CD4-positive, alpha-beta T cell (primary cell): ENCODE results near the gene STXBP3. TPM values are rescaled to one million over a fixed set of nuclear protein-coding genes. Genes with fewer than 3 reads are reported as not detected.

ENCODE experiments used
- ATAC-seq: fragments of 200-7000 bp; cut with Tn5 transposase; one replicate; pipeline ENCODE4 v1.10.0; 2022; ENCODE audit warnings: mild to moderate bottlenecking; ENCODE audit not compliant: poor library complexity
- CTCF ChIA-PET: fragments of 350-600 bp; sonication (Branson Sonifier 250); formaldehyde crosslinking; loops from one replicate; lab custom pipeline; 2021; ENCODE audit warnings: antibody characterized with exemption, inconsistent platforms; lab: Charles Lee
- POLR2A ChIA-PET: fragments of 350-600 bp; sonication (Branson Sonifier 250); formaldehyde crosslinking; loops from one replicate; lab custom pipeline; 2021; ENCODE audit warnings: antibody characterized with exemption, inconsistent platforms; lab: Charles Lee
- DNase-seq, 14 experiments: peaks; one replicate each; pipeline ENCODE4 v3.0.0-alpha.2; 2013 to 2020; ENCODE audit warnings: mixed read lengths in 2 of 14
- H3K27ac ChIP-seq, 2 donors: one replicate each; pipeline versions ENCODE4 v1.5.1 to v1.7.0; 2013; ENCODE audit warnings: low read length in 2 of 2, low read depth in 1 of 2, mild to moderate bottlenecking in 1 of 2
- H3K27me3 ChIP-seq, 2 experiments: 1 replicate in 1 of 2; 2 replicates in 1 of 2; pipeline versions ENCODE4 v1.6.1 to v1.7.0; 2013; ENCODE audit warnings: low read length in 2 of 2, control low read depth in 1 of 2, mild to moderate bottlenecking in 1 of 2, moderate library complexity in 1 of 2; ENCODE audit not compliant: insufficient read depth in 2 of 2, control insufficient read depth in 1 of 2
- H3K36me3 ChIP-seq: one replicate; pipeline ENCODE4 v1.6.1; 2013; ENCODE audit warnings: low read length, control low read depth; ENCODE audit not compliant: insufficient read depth
- H3K4me1 ChIP-seq: one replicate; pipeline ENCODE4 v1.6.1; 2013; ENCODE audit warnings: low read length, control low read depth; ENCODE audit not compliant: insufficient read depth
- H3K4me3 ChIP-seq: one replicate; pipeline ENCODE4 v1.5.1; 2013; ENCODE audit warnings: mild to moderate bottlenecking, low read length, moderate library complexity
- H3K9me3 ChIP-seq, 2 experiments: 1 replicate in 1 of 2; 2 replicates in 1 of 2; pipeline versions ENCODE4 v1.6.1 to v1.7.0; 2013; ENCODE audit warnings: low read length in 2 of 2, mild to moderate bottlenecking in 2 of 2, control low read depth in 1 of 2, moderate library complexity in 1 of 2; ENCODE audit not compliant: control insufficient read depth in 1 of 2, insufficient read depth in 1 of 2
- H3K27ac Mint-ChIP-seq: one replicate; pipeline ENCODE4 v1.8.0; 2020; ENCODE audit warnings: mixed read lengths
- H3K27me3 Mint-ChIP-seq: one replicate; pipeline ENCODE4 v1.8.0; 2021; ENCODE audit warnings: mixed read lengths
- H3K36me3 Mint-ChIP-seq: one replicate; pipeline ENCODE4 v1.8.0; 2021; ENCODE audit warnings: low read depth, mixed read lengths
- H3K4me1 Mint-ChIP-seq: one replicate; pipeline ENCODE4 v1.8.0; 2021; ENCODE audit warnings: low read depth, mixed read lengths
- H3K4me3 Mint-ChIP-seq: one replicate; pipeline ENCODE4 v1.8.0; 2020; ENCODE audit warnings: mild to moderate bottlenecking, mixed read lengths
- H3K9me3 Mint-ChIP-seq: one replicate; pipeline ENCODE4 v1.8.0; 2020; ENCODE audit warnings: mixed read lengths
- intact Hi-C, 2 experiments: fragments of 100-400 bp; cut with DNase I in 1 of 2; cut with micrococcal nuclease in 1 of 2; formaldehyde crosslinking; loops; one replicate each; pipeline versions ENCODE4 v1.15.1 to v1.9.0; 2023 to 2025; cut with DNase I, micrococcal nuclease
- total RNA-seq, 174 experiments: library from RNA in 2 of 174; stranded (reverse) in 2 of 174; gene quantifications; one replicate each; pipeline ENCODE4 v1.2.3 and lab custom pipeline; 2021 to 2026
- TF ChIP-seq, protein P1 (sequence below): fragments of 200-600 bp; IDR thresholded peaks from one replicate; pipeline ENCODE4 v1.8.0; 2022; ENCODE audit warnings: antibody characterized with exemption, mild to moderate bottlenecking

Gene STXBP3
- total RNA-seq, 2 experiments from 2014 or later, result 41.6 to 50.5 TPM

DNA sequence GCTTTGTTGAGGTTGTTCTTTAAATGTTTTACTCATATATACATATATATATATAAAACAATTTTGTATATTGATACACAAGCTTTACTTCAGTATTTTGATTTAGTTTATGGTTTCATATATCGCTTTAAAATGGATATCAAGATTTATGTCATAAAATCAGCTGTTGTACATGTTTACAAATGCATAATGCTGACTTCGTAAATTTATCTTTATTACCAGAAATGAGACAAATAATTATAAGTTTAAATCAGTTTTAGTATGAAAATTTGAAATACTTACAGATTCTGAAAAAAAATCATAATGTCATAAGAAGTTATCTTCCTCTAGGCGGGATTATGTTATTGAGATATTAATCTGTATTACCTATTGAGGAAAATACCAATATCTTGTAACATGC is 6.9 kb downstream of the STXBP3 start:
- H3K27ac ChIP-seq, result no peak overlapping the region
- no peaks in the 10 kb centered on the region for H3K9me3 Mint-ChIP-seq
- no peak overlapping the region for H3K27ac Mint-ChIP-seq
- no peak overlapping the region for H3K4me3 ChIP-seq
- CTCF ChIA-PET, result no interaction called here
- peaks cover 63% of the 10 kb centered on the region for H3K36me3 Mint-ChIP-seq
- H3K4me1 Mint-ChIP-seq, result peaks cover 44% of the 10 kb centered on the region
- intact Hi-C loops, result no loop called here
- no peaks in the 10 kb centered on the region for H3K27me3 Mint-ChIP-seq
- ATAC-seq, result no peak
- TF ChIP-seq, protein P1, sequence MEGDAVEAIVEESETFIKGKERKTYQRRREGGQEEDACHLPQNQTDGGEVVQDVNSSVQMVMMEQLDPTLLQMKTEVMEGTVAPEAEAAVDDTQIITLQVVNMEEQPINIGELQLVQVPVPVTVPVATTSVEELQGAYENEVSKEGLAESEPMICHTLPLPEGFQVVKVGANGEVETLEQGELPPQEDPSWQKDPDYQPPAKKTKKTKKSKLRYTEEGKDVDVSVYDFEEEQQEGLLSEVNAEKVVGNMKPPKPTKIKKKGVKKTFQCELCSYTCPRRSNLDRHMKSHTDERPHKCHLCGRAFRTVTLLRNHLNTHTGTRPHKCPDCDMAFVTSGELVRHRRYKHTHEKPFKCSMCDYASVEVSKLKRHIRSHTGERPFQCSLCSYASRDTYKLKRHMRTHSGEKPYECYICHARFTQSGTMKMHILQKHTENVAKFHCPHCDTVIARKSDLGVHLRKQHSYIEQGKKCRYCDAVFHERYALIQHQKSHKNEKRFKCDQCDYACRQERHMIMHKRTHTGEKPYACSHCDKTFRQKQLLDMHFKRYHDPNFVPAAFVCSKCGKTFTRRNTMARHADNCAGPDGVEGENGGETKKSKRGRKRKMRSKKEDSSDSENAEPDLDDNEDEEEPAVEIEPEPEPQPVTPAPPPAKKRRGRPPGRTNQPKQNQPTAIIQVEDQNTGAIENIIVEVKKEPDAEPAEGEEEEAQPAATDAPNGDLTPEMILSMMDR, result no peak
- peaks cover 3% of the 10 kb centered on the region for H3K4me1 ChIP-seq
- H3K4me3 Mint-ChIP-seq, result no peak overlapping the region
- H3K9me3 ChIP-seq, result no peaks in the 10 kb centered on the region
- H3K27me3 ChIP-seq, result no peaks in the 10 kb centered on the region
- DNase-seq, result no peak
- H3K36me3 ChIP-seq, result peaks cover 63% of the 10 kb centered on the region
- POLR2A ChIA-PET, result interaction anchor here (4.9 kb wide), 1 partner anchor 61 kb away, joined by 21 read pairs; the partner anchor contains the start of gene PRPF38B

DNA sequence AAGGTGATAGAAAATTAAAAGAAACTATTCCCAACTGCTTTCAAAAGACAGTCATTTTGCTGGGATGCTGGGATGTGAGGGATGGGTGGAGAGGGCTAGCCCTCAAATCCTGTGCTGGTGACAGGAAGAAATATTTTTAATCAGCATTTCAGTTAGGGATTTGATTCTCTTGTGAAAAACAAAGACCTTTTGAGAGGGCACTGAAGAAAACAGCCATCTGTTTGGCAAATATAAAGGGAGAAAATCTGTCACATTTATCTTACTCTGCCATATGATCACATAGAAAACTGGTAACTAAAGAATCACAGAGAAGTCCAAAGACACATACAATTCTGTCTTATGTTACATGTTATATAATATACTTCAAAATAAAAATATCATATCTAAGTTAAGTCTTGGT is 12.3 kb downstream of the STXBP3 start:
- POLR2A ChIA-PET, result no interaction called here
- Mint-ChIP-seq H3K36me3 (peaks cover 84% of the 10 kb centered on the region), H3K4me1 (peaks cover 10% of the 10 kb centered on the region), H3K4me3 (no peak overlapping the region), H3K27me3 (no peaks in the 10 kb centered on the region), H3K27ac (no peak overlapping the region), H3K9me3 (no peaks in the 10 kb centered on the region)
- CTCF ChIA-PET, result no interaction called here
- Histone ChIP-seq H3K36me3 (peaks cover 71% of the 10 kb centered on the region), H3K9me3 (no peaks in the 10 kb centered on the region), H3K27me3 (no peaks in the 10 kb centered on the region), H3K4me3 (no peak overlapping the region), H3K4me1 (no peaks in the 10 kb centered on the region), H3K27ac (no peak overlapping the region)
- ATAC-seq (no peak), DNase-seq (no peak)
- intact Hi-C loops, result no loop called here
- TF ChIP-seq, protein P1, result no peak

DNA sequence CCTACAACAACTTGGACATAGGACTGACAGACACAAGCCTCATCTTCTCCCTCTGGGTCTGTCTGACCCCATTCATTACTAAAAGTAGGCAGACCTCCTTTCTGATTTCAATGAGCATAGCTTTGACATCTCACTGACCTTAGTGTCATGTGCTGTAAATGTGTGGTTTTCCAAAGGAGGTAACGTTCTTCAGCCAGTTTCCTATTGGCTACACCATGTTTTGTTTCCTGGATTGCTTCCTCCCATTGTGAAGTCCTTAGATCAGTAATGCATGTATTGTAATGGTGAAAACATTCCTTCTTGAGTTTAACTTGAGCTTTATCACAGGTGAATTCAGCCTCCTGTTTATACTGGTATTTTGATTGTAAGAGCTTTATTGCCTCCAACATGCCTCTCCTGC is 20.6 kb downstream of the STXBP3 start:
- TF ChIP-seq, protein P1, result no peak
- intact Hi-C loops, result no loop called here
- Histone ChIP-seq H3K9me3 (no peaks in the 10 kb centered on the region), H3K27me3 (no peaks in the 10 kb centered on the region), H3K4me1 (no peaks in the 10 kb centered on the region), H3K36me3 (peaks cover 49% of the 10 kb centered on the region), H3K27ac (no peak overlapping the region), H3K4me3 (no peak overlapping the region)
- ChIA-PET POLR2A (no interaction called here), CTCF (no interaction called here)
- Mint-ChIP-seq H3K4me3 (no peak overlapping the region), H3K36me3 (peaks cover 57% of the 10 kb centered on the region), H3K27me3 (no peaks in the 10 kb centered on the region), H3K27ac (no peak overlapping the region), H3K9me3 (no peaks in the 10 kb centered on the region), H3K4me1 (peaks cover 4% of the 10 kb centered on the region)
- no peak for DNase-seq
- no peak for ATAC-seq
